ENCODE measurements around the gene NRG3. TPM values are rescaled to one million over a fixed set of nuclear protein-coding genes. Genes with fewer than 3 reads are reported as not detected.

Gene NRG3
- total and polyA plus RNA-seq, 12 donors, result 0.03 to 0.73 (median 0.13) TPM; not detected in 5

GRCh38 chr10:82574081-82574480, 699.1 kb downstream of the NRG3 start:
- intact Hi-C loops (cut with DNase I), result no loop called here
- H3K9me3 ChIP-seq, result no peaks in the 10 kb centered on the region
- TF ChIP-seq CTCF (IDR thresholded peaks at IDR 0.05), result no peak
- H3K4me1 ChIP-seq, result no peaks in the 10 kb centered on the region
- no peak for ATAC-seq
- no peak overlapping the region for H3K27ac ChIP-seq
- H3K4me3 ChIP-seq, result no peak overlapping the region
- 36 to 43% methylated on average over 2 of the region's 2 CpGs for WGBS, 2 donors
- H3K27me3 ChIP-seq, result no peaks in the 10 kb centered on the region
- H3K36me3 ChIP-seq, result no peaks in the 10 kb centered on the region
- no peak for DNase-seq

DNA sequence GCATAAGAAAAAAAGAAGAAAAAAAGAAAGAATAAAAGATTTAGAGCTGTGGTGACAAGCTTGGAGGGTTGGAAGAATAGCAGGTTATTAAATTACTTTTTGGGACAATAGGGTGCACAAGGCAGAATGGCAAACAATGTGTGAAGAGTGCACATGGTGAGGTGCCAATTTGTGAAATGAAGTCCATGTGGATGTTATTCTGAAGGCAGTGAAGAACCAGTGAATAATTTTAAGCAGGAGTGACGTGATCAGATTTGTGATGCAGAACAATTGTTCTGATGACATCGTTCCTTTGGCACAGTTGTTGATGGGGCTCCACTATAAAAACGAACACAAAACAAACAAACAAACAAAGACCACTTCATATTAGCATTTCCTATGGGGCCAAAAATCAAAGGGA, 700.3 kb downstream of the NRG3 start:
- WGBS, 2 donors, result 72 to 73% methylated on average over 3 of the region's 3 CpGs

DNA sequence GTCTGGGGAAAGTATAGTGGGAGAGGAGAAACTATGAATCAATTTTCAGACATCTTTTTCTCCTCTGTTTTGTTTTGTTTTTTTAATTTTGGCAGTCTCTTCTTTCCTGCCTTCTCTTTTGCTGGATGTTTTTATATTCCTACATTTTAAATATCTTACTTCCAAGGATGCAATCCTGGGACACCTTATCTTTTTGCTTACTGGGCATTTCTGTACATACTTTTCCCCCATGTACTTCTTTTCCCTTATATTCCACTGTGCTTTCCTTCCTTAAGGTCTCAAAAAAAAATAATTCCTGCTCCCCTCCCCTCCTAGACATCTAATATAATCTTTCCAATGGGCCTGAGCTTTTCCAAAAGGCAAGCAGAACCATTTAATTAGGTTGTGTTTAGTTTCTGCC, 701.1 kb downstream of the NRG3 start:
- Histone ChIP-seq H3K4me3 (no peak overlapping the region), H3K36me3 (no peaks in the 10 kb centered on the region), H3K4me1 (no peaks in the 10 kb centered on the region), H3K27me3 (no peaks in the 10 kb centered on the region), H3K9me3 (no peaks in the 10 kb centered on the region), H3K27ac (no peak overlapping the region)
- TF ChIP-seq CTCF (IDR thresholded peaks at IDR 0.05), result no peak
- DNase-seq (no peak), ATAC-seq (no peak)
- intact Hi-C loops (cut with DNase I), result no loop called here

More for the DNA sequence above, 700.3 kb downstream of the NRG3 start:
- ATAC-seq (no peak), DNase-seq (no peak)
- no peak for TF ChIP-seq CTCF (IDR thresholded peaks at IDR 0.05)
- intact Hi-C loops (cut with DNase I), result no loop called here
- no peaks in the 10 kb centered on the region for H3K27me3 ChIP-seq
- H3K36me3 ChIP-seq, result no peaks in the 10 kb centered on the region
- no peaks in the 10 kb centered on the region for H3K4me1 ChIP-seq
- no peaks in the 10 kb centered on the region for H3K9me3 ChIP-seq
- no peak overlapping the region for H3K27ac ChIP-seq
- H3K4me3 ChIP-seq, result no peak overlapping the region

DNA sequence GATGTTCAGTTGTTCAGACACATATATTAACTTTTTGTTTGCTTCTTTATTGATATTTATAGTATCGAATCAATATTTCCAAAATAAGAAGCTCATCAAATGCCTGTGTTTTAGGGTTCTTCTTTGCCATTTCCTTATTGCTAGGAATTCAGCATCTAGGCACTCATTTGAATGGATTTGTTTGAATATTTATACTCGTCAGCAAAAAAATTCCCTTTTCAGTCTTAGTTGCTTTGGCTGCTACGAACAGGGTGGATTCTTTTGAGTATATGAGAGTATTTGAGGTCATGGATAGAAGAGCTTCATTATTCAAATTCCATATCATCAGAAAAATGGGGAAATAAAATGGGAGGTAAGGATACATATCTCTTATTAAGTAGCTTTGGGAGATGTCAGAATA, 706.9 kb downstream of the NRG3 start:
- H3K9me3 ChIP-seq, result peaks cover 0 to 4% (median 0%) of the 10 kb centered on the region in 11 donors
- no peak for TF ChIP-seq CTCF (IDR thresholded peaks at IDR 0.05)
- no peak overlapping the region for H3K4me3 ChIP-seq
- ATAC-seq (no peak), DNase-seq (no peak)
- no peaks in the 10 kb centered on the region for H3K27me3 ChIP-seq
- H3K4me1 ChIP-seq, result peaks cover 0 to 3% (median 0%) of the 10 kb centered on the region in 9 donors
- intact Hi-C loops (cut with DNase I), result no loop called here
- 78 to 83% methylated on average over 3 of the region's 3 CpGs for WGBS, 2 donors
- no peak overlapping the region for H3K27ac ChIP-seq
- H3K36me3 ChIP-seq, result no peaks in the 10 kb centered on the region

DNA sequence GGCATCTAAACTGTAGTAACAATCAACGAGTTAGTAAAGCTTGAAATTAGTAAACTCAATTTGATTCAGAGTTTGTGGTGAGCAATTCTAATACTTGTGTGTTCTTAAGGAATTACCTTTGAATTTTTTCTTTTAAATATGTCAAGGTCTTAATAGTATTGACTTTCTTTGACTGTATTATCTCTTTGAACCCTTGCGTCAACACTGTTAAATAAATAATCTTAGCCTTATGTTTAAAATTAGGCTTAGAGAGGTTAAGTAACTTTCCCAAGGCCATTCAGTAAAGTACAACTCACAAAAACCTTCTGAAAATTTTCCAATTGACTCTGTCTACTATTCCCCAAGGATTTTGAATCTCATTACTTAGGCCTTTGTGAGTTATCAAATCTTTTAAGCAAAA, 716.4 kb downstream of the NRG3 start:
- WGBS, 2 donors, result 55 to 66% methylated on average over 2 of the region's 2 CpGs
- no peak for ATAC-seq
- intact Hi-C loops (cut with DNase I), result no loop called here

More for the DNA sequence above, 716.4 kb downstream of the NRG3 start:
- Histone ChIP-seq H3K36me3 (no peaks in the 10 kb centered on the region), H3K27ac (no peak overlapping the region), H3K9me3 (no peaks in the 10 kb centered on the region), H3K4me3 (no peak overlapping the region), H3K4me1 (no peaks in the 10 kb centered on the region), H3K27me3 (no peaks in the 10 kb centered on the region)
- DNase-seq, result no peak
- TF ChIP-seq CTCF (IDR thresholded peaks at IDR 0.05), result no peak

Data from heart right ventricle (tissue), 16 donors.